Measurements from ENCODE around the gene ADAR. TPM values are rescaled to one million over a fixed set of nuclear protein-coding genes. Genes with fewer than 3 reads are reported as not detected.

ADAR gene
- total RNA-seq, 4 donors from 2014 or later = 67.9 to 139 (median 100) TPM

DNA sequence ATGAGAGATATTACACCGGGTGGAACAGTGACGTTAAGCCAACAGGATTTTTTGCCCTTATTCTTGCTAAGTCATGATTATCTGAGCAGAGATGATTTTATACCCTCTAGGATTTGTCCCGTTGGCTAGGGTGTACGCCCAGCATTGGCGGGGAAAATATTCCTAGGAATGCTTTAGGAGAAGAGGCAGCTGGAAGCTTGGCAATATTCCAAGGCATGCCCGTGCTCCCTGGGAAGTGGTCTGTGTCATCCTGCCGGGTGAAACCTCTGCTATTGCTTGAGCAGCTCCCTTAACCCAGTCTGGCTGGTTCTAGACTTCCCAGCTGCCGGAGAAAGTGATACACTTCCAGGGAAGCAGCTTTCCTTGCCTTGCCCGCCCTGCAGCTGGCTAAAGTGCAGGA is 24.2 kb downstream of the ADAR start:
- DNase-seq (ENCODE audit: low spot score) (no peak), ATAC-seq (ENCODE audit: low FRiP score) (no peak)

DNA sequence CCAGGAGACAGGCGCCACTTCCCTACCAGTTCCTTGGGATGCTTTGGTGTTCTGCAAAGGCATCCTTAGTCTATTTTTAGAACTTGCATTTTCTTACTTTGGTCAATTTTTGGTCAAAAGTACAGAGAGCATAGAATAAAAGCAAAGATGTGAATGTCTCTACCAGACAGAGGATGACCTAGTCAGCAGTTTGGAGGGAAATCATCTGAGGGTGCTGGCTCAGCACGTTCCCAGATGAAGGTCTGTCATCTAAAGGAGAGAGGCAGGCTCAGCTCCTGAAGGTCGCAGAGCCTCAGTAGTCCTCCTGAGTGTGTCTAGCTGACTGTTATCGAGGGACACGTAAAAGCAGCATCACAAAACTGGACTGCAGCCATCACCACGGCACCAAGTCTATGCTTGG is 25.1 kb downstream of the ADAR start:
- DNase-seq (ENCODE audit: low spot score) (no peak), ATAC-seq (ENCODE audit: low FRiP score) (no peak)

More for the DNA sequence above, 24.2 kb downstream of the ADAR start:
- TF ChIP-seq, protein P1, sequence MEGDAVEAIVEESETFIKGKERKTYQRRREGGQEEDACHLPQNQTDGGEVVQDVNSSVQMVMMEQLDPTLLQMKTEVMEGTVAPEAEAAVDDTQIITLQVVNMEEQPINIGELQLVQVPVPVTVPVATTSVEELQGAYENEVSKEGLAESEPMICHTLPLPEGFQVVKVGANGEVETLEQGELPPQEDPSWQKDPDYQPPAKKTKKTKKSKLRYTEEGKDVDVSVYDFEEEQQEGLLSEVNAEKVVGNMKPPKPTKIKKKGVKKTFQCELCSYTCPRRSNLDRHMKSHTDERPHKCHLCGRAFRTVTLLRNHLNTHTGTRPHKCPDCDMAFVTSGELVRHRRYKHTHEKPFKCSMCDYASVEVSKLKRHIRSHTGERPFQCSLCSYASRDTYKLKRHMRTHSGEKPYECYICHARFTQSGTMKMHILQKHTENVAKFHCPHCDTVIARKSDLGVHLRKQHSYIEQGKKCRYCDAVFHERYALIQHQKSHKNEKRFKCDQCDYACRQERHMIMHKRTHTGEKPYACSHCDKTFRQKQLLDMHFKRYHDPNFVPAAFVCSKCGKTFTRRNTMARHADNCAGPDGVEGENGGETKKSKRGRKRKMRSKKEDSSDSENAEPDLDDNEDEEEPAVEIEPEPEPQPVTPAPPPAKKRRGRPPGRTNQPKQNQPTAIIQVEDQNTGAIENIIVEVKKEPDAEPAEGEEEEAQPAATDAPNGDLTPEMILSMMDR (IDR thresholded peaks at IDR 0.05) = no peak

DNA sequence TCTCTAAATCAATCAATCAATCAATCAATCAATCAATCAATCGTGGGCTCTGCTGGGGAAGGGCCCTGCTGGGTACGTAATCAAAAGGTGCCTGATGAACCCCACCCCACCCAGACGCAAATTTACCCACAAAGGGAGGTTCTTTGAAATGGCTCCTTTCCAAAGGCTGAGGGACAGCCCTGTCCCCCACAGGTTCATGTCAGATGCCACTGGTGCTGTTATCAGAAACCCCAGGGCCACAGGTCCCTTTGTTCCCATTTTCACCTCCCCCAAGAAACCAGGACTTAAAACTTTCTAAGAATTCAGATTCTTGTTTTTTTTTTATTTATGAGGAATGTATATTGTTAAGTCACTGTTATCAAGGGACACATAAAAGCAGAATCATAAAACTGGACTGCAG is 26.2 kb downstream of the ADAR start:
- DNase-seq (ENCODE audit: low spot score) (no peak), ATAC-seq (ENCODE audit: low FRiP score) (no peak)
- TF ChIP-seq, protein P1 (IDR thresholded peaks at IDR 0.05) = no peak

More for the DNA sequence above, 25.1 kb downstream of the ADAR start:
- TF ChIP-seq, protein P1 (IDR thresholded peaks at IDR 0.05) = no peak

DNA sequence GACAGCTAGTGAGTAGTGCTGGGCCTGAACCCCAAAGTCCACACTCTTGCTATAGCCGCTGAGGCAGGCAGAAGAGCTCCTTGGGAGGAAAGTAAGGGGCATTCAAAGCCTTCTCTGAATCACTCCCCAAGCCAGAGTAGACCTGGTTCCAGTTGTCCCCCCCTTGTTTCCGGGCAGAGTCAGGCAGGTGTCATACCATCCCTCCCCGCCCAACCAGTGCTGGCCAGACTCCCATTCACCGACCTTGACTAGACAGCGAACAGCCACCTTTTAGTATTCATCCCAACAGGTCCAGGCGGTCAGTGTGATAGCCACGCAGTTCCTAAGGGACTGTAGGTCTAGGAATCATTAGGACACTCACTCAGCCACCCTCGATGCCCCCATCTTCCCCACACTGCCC is 28.6 kb downstream of the ADAR start:
- TF ChIP-seq, protein P1 (IDR thresholded peaks at IDR 0.05) = no peak
- no peak for DNase-seq (ENCODE audit: low spot score)
- no peak for ATAC-seq (ENCODE audit: low FRiP score)

DNA sequence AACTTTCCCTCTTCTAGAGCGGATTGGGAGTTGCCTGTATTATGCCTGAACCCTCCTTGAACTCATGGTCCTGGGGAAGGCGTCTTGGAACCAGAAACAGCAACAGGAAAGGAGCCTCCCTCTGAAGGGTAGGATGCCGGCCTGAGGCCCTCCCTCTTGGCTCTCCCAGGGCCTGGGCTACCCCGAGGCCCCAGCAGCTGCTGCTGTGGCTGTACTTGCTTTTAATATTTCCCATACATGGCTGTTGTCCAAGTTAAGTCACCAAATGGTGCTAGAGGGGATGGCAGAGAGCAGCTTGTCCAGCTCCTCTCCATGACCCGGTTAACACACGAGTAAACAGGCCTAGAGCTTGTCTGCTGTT is 29.9 kb downstream of the ADAR start:
- TF ChIP-seq, protein P1 (IDR thresholded peaks at IDR 0.05) = no peak
- DNase-seq (ENCODE audit: low spot score) (no peak), ATAC-seq (ENCODE audit: low FRiP score) (no peak)

DNA sequence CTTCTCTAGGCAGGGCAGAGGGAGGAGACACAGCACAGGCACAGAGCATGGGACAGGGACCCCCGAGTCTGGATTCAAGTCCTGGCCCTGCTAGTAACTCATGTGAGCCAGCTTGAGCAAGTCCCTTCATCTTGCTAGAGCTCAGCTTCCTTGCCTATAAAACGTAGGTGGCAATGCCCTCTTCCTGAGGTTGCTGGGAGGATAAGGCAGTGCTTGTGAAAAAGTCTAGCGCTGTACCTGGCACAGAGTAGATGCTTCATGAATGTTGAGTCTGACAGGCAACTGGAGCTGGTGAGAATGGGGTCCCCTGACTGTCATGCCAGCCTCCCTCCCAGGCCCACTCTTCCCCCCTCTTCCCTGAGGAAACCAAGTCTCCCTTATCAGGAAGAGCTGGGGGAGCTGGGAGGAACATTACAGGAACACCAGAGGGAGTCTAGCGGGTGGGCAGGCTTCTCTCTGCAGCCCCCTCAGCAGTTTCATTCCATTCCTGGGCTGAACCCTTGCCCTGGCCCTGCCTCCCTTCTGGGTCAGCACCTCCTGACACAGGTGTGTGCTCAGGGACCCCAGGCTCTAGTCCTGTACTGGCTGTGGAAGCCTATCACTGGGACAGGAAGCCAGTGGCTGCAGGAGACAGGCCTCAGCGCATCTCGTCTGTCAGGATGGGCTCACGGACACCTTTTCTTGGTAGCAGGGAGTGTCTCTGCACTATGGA is 30.5 kb downstream of the ADAR start:
- no peak for DNase-seq (ENCODE audit: low spot score)
- no peak for ATAC-seq (ENCODE audit: low FRiP score)
- TF ChIP-seq, protein P1 (IDR thresholded peaks at IDR 0.05) = no peak

DNA sequence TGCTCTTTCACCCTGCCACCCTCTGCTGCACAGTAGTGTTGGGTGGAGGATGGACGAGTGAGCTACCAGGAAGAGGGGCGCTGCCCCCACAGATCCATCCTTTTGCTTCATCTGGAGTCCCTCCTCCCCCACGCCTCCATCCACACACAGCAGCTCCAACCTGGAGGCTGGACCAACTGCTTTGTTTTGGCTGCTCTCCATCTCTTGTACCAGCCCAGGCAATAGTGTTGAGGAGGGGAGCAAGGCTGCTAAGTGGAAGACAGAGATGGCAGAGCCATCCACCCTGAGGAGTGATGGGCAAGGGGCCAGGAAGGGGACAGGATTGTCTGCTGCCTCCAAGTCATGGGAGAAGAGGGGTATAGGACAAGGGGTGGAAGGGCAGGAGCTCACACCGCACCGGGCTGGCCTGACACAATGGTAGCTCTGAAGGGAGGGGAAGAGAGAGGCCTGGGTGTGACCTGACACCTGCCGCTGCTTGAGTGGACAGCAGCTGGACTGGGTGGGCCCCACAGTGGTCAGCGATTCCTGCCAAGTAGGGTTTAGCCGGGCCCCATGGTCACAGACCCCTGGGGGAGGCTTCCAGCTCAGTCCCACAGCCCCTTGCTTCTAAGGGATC is 31.9 kb downstream of the ADAR start:
- ATAC-seq (ENCODE audit: low FRiP score) = no peak
- TF ChIP-seq, protein P1 (IDR thresholded peaks at IDR 0.05) = no peak
- no peak for DNase-seq (ENCODE audit: low spot score)

Data from omental fat pad (tissue), 4 donors.